HCT116 (cell line): Measurements from ENCODE around the gene ALG2. TPM values are rescaled to one million over a fixed set of nuclear protein-coding genes. Genes with fewer than 3 reads are reported as not detected.

ENCODE experiments used
- ATAC-seq: fragments of 200-7000 bp; cut with Tn5 transposase; 2 replicates; pipeline ENCODE4 v1.9.1; 2020; ENCODE audit warnings: mild to moderate bottlenecking, moderate library complexity
- BruUV-seq: library from RNA; stranded (reverse); fragments of 400-500 nt; replicated peaks from 2 replicates; lab custom pipeline; 2021; lab: Mats Ljungman, UMichigan
- CTCF ChIA-PET: fragments of 300-600 bp; sonication (Branson Sonifier 250); formaldehyde crosslinking; loops from one replicate; lab custom pipeline; 2021; ENCODE audit warnings: antibody characterized with exemption; lab: Charles Lee
- POLR2A ChIA-PET: fragments of 300-600, 350-600 bp; sonication (Branson Sonifier 250); formaldehyde crosslinking; loops from one replicate; lab custom pipeline; 2021; ENCODE audit warnings: antibody characterized with exemption; lab: Charles Lee
- RAD21 ChIA-PET, 2 experiments: fragments of 300-600 bp; sonication (Branson Sonifier 250); formaldehyde crosslinking; loops; one replicate each; lab custom pipeline; 2023; ENCODE audit warnings: low total read pairs in 2 of 2; ENCODE audit not compliant: uncharacterized antibody in 2 of 2, unreplicated experiment in 2 of 2, low non-redundant PET in 1 of 2; lab: Charles Lee
- DNase-seq: peaks from one replicate; pipeline ENCODE4 v3.0.0-alpha.2; 2010; ENCODE audit warnings: low read depth, low spot score
- H2AFZ ChIP-seq: fragments of 200-600 bp; shearing (Covaris generic), sonication (generic); 2 replicates; pipeline ENCODE4 v1.6.1; 2017; ENCODE audit warnings: low read depth, mixed run types, mixed read lengths, antibody characterized with exemption, low read length; ENCODE audit not compliant: poor library complexity, severe bottlenecking
- H3K27ac ChIP-seq: 2 replicates; pipeline ENCODE4 v1.5.1; 2012; ENCODE audit warnings: low read depth, low read length
- H3K27me3 ChIP-seq: fragments of 200-600 bp; sonication (generic); 2 replicates; pipeline ENCODE4 v1.6.1; 2016; ENCODE audit warnings: mixed run types, low read length, mixed read lengths; ENCODE audit not compliant: insufficient read depth
- H3K36me3 ChIP-seq, 2 experiments: fragments of 200-500 bp in 1 of 2; fragments of 200-600 bp in 1 of 2; sonication (Bioruptor generic) in 1 of 2; sonication (generic) in 1 of 2; 2 replicates each; pipeline versions ENCODE4 v1.5.1 to v1.6.1; 2014 to 2016; ENCODE audit warnings: low read length in 2 of 2, inconsistent platforms in 1 of 2, mixed read lengths in 1 of 2, mixed run types in 1 of 2; ENCODE audit not compliant: insufficient read depth in 2 of 2, control insufficient read depth in 1 of 2
- H3K4me1 ChIP-seq, 2 experiments: fragments of 200-600 bp in 1 of 2; sonication (generic) in 1 of 2; 2 replicates each; pipeline versions ENCODE4 v1.5.1 to v1.6.1; 2012 to 2017; ENCODE audit warnings: low read length in 2 of 2, inconsistent platforms in 1 of 2, mild to moderate bottlenecking in 1 of 2, mixed read lengths in 1 of 2, mixed run types in 1 of 2, moderate library complexity in 1 of 2; ENCODE audit not compliant: insufficient read depth in 2 of 2, control insufficient read depth in 1 of 2
- H3K4me2 ChIP-seq: fragments of 200-600 bp; sonication (generic); 2 replicates; pipeline ENCODE4 v1.6.1; 2017; ENCODE audit warnings: mixed run types, low read length, mixed read lengths
- H3K4me3 ChIP-seq, 2 experiments: fragments of 200-600 bp in 1 of 2; sonication (generic) in 1 of 2; replicated peaks in 1 of 2; 2 replicates each; pipeline ENCODE4 v1.5.1; 2011 to 2016; ENCODE audit warnings: low read length in 2 of 2, control low read depth in 1 of 2, low read depth in 1 of 2, mild to moderate bottlenecking in 1 of 2, mixed read lengths in 1 of 2, mixed run types in 1 of 2
- H3K79me2 ChIP-seq: fragments of 200-600 bp; sonication (generic); 2 replicates; pipeline ENCODE4 v1.6.1; 2017; ENCODE audit warnings: mild to moderate bottlenecking, mixed run types, low read length, moderate library complexity, mixed read lengths; ENCODE audit not compliant: insufficient read depth
- H3K9ac ChIP-seq: fragments of 200-600 bp; sonication (generic); 2 replicates; pipeline ENCODE4 v1.6.1; 2016; ENCODE audit warnings: low read length, mixed read lengths
- H3K9me2 ChIP-seq: fragments of 200-600 bp; sonication (generic), shearing (Covaris generic); 2 replicates; pipeline ENCODE4 v1.6.1; 2017; ENCODE audit warnings: mixed run types, mild to moderate bottlenecking, moderate library complexity; ENCODE audit not compliant: insufficient read depth
- H3K9me3 ChIP-seq, 2 experiments: fragments of 200-500 bp in 1 of 2; fragments of 200-600 bp in 1 of 2; sonication (Bioruptor generic) in 1 of 2; sonication (generic) in 1 of 2; 2 replicates each; pipeline ENCODE4 v1.6.1; 2014 to 2017; ENCODE audit warnings: low read length in 2 of 2, mixed read lengths in 2 of 2, inconsistent platforms in 1 of 2, low read depth in 1 of 2, mild to moderate bottlenecking in 1 of 2, mixed run types in 1 of 2, moderate library complexity in 1 of 2; ENCODE audit not compliant: control insufficient read depth in 1 of 2, insufficient read depth in 1 of 2
- H4K20me1 ChIP-seq: fragments of 200-600 bp; sonication (generic), shearing (Covaris generic); 2 replicates; pipeline ENCODE4 v1.6.1; 2017; ENCODE audit warnings: mixed run types, mild to moderate bottlenecking, moderate library complexity; ENCODE audit not compliant: insufficient read depth
- CBX3 ChIP-seq: IDR thresholded peaks from 2 replicates; pipeline ENCODE4 v1.6.1; 2012; ENCODE audit warnings: low read depth
- CEBPB ChIP-seq: IDR thresholded peaks from 2 replicates; pipeline ENCODE4 v1.6.1; 2012; ENCODE audit warnings: low read depth
- JUND ChIP-seq: IDR thresholded peaks from 2 replicates; pipeline ENCODE4 v1.6.1; 2012
- POLR2A ChIP-seq: IDR thresholded peaks from 2 replicates; pipeline ENCODE4 v1.7.0; 2011; ENCODE audit warnings: borderline replicate concordance; ENCODE audit not compliant: insufficient read depth, insufficient read length; ENCODE audit errors: extremely low read depth
- RAD21 ChIP-seq: IDR thresholded peaks from 2 replicates; pipeline ENCODE4 v1.6.1; 2012; ENCODE audit warnings: low read depth, mild to moderate bottlenecking
- REST ChIP-seq: IDR thresholded peaks from 2 replicates; pipeline ENCODE4 v1.6.1; 2012; ENCODE audit warnings: low read depth
- SIN3A ChIP-seq: IDR thresholded peaks from 2 replicates; pipeline ENCODE4 v1.6.1; 2012; ENCODE audit warnings: low read depth
- TCF7L2 ChIP-seq: IDR thresholded peaks from 2 replicates; pipeline ENCODE4 v1.7.0; 2011; ENCODE audit warnings: borderline replicate concordance, inconsistent platforms; ENCODE audit not compliant: insufficient read depth, insufficient read length; ENCODE audit errors: extremely low read depth
- intact Hi-C: fragments of 100-400 bp; cut with micrococcal nuclease; formaldehyde crosslinking; loops from 2 replicates; pipeline ENCODE4 v1.10.0; 2022
- total RNA-seq: library from RNA; stranded (reverse); gene quantifications from one replicate; pipeline ENCODE4 v1.2.1, GENCODE V29; 2021; ENCODE audit not compliant: unreplicated experiment

ALG2 gene
- total RNA-seq, 1 experiment from 2014 or later = 27.9 TPM

DNA sequence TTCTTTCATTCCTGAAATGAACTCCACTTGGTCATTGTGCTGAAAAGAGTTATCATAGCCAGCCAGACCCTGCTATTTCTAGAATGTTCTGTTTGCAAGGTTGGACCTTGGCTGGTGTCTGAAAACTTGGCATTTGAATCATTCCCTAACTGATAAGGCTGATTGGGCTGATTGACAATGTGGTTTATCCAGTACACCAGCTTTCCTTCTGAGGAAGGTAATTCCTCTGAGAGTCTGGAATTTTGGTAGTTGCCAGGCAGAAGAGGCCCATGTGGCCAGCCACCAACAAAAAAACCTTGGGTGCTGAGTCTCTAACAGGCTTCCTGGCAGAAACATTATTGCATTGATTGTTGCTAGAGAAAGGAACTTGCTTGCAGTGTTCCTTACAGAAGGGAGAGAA lies 15.6 kb upstream of the ALG2 start (continued):
- TF ChIP-seq CEBPB = no peak
- no peak for TF ChIP-seq CBX3
- TF ChIP-seq JUND = no peak
- TF ChIP-seq POLR2A = no peak
- no peak for TF ChIP-seq TCF7L2
- TF ChIP-seq RAD21 = no peak

- Histone ChIP-seq H3K9ac (no peak overlapping the region), H3K27ac (no peak overlapping the region), H3K4me3 (no peak overlapping the region), H3K36me3 (0 out of 4 replicates have a peak, but pooled peaks cover 0 to 3% of the 10 kb centered on the region in 2 experiments), H2AFZ (no peak overlapping the region), H3K4me1 (no peaks in the 10 kb centered on the region), H4K20me1 (no peaks in the 10 kb centered on the region), H3K4me2 (no peak overlapping the region), H3K79me2 (no peaks in the 10 kb centered on the region), H3K9me3 (no peaks in the 10 kb centered on the region), H3K9me2 (no peaks in the 10 kb centered on the region), H3K27me3 (no peaks in the 10 kb centered on the region)
- DNase-seq = no peak
- TF ChIP-seq REST (no peak), SIN3A (no peak)
- BruUV-seq = no TSS peak
- ATAC-seq = no peak
- ChIA-PET POLR2A (no interaction called here), RAD21 (no interaction called here), CTCF (no interaction called here)
- intact Hi-C loops = no loop called here
Observed at GRCh38 chr9:99235926-99236634, 14.3 kb upstream of the ALG2 start.
